Mesothelial cell of epicardium (in vitro differentiated cells): Measurements from ENCODE around the gene L3MBTL3. TPM values are rescaled to one million over a fixed set of nuclear protein-coding genes. Genes with fewer than 3 reads are reported as not detected.

ENCODE experiments used
- DNase-seq, 2 experiments: peaks; one replicate each; pipeline ENCODE4 v3.0.0; 2021; ENCODE audit warnings: low spot score in 2 of 2; ENCODE audit not compliant: unreplicated experiment in 2 of 2
- H3K27ac Mint-ChIP-seq: 2 replicates; pipeline ENCODE4 v1.8.0; 2021; ENCODE audit warnings: mixed read lengths
- H3K27me3 Mint-ChIP-seq: 2 replicates; pipeline ENCODE4 v1.8.0; 2021; ENCODE audit warnings: low read depth, mixed read lengths
- H3K36me3 Mint-ChIP-seq: 2 replicates; pipeline ENCODE4 v1.8.0; 2021; ENCODE audit warnings: mixed read lengths
- H3K4me1 Mint-ChIP-seq: 2 replicates; pipeline ENCODE4 v1.8.0; 2021; ENCODE audit warnings: mixed read lengths
- H3K4me3 Mint-ChIP-seq: 2 replicates; pipeline ENCODE4 v1.8.0; 2021; ENCODE audit warnings: mild to moderate bottlenecking, moderate library complexity, mixed read lengths
- H3K9me3 Mint-ChIP-seq: 2 replicates; pipeline ENCODE4 v1.8.0; 2021; ENCODE audit warnings: mixed read lengths
- total RNA-seq: library from RNA; stranded (reverse); gene quantifications from 3 replicates; pipeline ENCODE4 v1.2.1, GENCODE V29; 2021
- TF ChIP-seq, protein P1 (sequence below): fragments of 200-600 bp; sonication (generic); IDR thresholded peaks from one replicate; pipeline ENCODE4 v1.5.0; 2021; ENCODE audit warnings: antibody characterized with exemption; ENCODE audit not compliant: unreplicated experiment

The L3MBTL3 gene
- total RNA-seq, 1 donor from 2014 or later, result 35.8 TPM

DNA sequence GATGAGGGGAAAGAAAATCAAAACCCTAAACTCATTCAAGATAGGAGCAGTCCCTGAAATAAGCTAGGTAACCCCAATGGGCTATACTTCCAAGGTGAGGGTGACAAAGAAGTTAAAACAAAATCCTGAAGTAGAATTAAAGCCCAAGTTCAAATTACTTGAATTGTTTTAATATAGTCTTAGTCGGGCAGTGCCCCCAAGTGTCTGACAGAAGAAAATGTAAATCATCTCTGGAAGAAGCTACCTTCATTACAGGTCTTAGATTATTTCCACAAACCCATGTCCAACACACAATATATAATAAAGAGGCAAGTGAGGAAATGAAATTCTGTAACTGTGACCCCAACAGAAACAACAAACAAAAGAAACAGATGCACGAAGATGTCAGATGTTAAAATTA, 36.8 kb upstream of the L3MBTL3 start:
- Mint-ChIP-seq H3K27me3 (no peaks in the 10 kb centered on the region), H3K4me3 (no peak overlapping the region), H3K9me3 (peaks cover 16% of the 10 kb centered on the region), H3K27ac (no peak overlapping the region), H3K36me3 (no peaks in the 10 kb centered on the region), H3K4me1 (no peaks in the 10 kb centered on the region)
- TF ChIP-seq, protein P1, sequence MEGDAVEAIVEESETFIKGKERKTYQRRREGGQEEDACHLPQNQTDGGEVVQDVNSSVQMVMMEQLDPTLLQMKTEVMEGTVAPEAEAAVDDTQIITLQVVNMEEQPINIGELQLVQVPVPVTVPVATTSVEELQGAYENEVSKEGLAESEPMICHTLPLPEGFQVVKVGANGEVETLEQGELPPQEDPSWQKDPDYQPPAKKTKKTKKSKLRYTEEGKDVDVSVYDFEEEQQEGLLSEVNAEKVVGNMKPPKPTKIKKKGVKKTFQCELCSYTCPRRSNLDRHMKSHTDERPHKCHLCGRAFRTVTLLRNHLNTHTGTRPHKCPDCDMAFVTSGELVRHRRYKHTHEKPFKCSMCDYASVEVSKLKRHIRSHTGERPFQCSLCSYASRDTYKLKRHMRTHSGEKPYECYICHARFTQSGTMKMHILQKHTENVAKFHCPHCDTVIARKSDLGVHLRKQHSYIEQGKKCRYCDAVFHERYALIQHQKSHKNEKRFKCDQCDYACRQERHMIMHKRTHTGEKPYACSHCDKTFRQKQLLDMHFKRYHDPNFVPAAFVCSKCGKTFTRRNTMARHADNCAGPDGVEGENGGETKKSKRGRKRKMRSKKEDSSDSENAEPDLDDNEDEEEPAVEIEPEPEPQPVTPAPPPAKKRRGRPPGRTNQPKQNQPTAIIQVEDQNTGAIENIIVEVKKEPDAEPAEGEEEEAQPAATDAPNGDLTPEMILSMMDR, result no peak
- DNase-seq, result no peak

DNA sequence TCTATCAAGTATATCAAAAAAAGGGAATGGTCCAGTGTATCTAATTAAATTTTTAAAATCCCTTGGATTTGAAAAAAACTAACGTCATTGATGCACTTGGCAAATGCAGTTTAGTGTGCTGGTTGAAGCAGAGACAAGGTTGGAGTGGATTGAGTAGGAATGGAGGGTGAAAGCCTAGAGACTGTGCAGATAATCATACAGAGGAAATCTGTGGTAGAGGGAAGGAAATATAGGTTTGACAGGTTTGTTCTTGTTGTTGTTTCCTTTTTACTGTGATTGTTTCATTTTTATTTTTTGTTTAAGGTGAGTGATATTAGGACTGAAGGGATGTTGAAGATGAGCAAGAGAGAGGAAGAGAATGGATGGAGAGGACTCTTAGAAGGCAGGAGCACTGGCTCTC, 29.0 kb upstream of the L3MBTL3 start:
- TF ChIP-seq, protein P1, result no peak
- no peaks in the 10 kb centered on the region for H3K9me3 Mint-ChIP-seq
- H3K27ac Mint-ChIP-seq, result no peak overlapping the region
- H3K36me3 Mint-ChIP-seq, result no peaks in the 10 kb centered on the region
- no peak for DNase-seq
- no peak overlapping the region for H3K4me3 Mint-ChIP-seq
- H3K4me1 Mint-ChIP-seq, result no peaks in the 10 kb centered on the region
- no peaks in the 10 kb centered on the region for H3K27me3 Mint-ChIP-seq

DNA sequence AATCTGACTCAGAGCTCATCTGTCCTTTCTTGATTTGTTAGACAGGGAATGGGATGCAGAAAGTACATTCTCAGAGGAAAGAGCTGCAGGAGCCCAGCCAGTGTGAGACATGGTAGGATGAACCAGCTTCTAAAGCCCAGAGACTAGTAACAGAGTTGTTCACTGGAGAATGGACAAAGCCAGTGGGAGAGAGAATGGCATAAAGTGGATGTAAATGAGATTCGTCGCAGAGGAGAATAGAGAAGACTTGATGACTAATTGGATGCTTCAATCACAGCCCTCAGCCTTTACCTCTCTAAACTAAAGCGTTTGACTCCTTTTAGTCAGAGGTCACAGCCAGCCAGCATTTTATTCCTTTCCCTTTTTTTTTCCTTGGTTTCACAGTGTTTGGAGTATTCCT, 25.5 kb upstream of the L3MBTL3 start:
- no peak overlapping the region for H3K27ac Mint-ChIP-seq
- H3K9me3 Mint-ChIP-seq, result no peaks in the 10 kb centered on the region
- DNase-seq, result no peak
- TF ChIP-seq, protein P1, result no peak
- H3K27me3 Mint-ChIP-seq, result no peaks in the 10 kb centered on the region
- H3K36me3 Mint-ChIP-seq, result no peaks in the 10 kb centered on the region
- no peak overlapping the region for H3K4me3 Mint-ChIP-seq
- no peaks in the 10 kb centered on the region for H3K4me1 Mint-ChIP-seq

DNA sequence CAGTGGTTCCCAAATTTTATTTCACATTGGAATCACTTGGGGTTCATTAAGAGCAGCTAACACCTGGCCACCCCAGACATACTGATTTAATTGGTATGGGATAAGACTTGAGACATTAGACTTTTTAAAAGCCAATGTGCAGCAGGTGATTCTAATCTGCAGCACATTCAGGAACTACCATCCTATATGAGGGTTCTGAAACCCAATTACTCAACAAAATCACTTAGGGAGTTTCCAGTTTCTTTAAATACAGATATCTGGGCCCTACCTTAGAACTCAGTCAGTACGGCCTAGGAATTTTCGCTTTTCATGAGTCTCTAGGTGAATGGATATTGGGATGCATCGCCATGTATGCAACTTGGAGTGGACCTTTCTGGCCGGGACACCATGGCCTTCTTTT, 24.0 kb upstream of the L3MBTL3 start:
- Mint-ChIP-seq H3K4me1 (no peaks in the 10 kb centered on the region), H3K36me3 (no peaks in the 10 kb centered on the region), H3K4me3 (no peak overlapping the region), H3K27ac (no peak overlapping the region), H3K27me3 (no peaks in the 10 kb centered on the region), H3K9me3 (no peaks in the 10 kb centered on the region)
- no peak for DNase-seq
- TF ChIP-seq, protein P1, result no peak

DNA sequence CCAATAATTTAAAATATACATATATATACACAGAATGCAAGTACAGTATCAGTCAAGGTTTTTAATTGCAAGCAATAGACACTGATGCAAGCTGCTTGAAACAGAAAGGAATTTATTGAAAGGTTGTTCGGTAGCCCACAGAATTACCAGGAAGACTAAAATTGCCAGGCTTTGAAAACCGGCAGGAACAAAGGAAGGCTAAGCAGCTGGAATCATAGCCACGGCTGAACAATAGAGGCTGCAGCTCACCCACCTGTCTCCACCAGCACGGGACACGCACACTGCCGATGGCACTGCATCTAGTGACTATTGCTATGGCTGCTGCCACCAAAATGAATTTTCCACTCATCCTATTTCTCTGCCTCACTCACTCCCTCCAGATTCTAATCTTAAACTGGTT, 22.0 kb upstream of the L3MBTL3 start:
- Mint-ChIP-seq H3K9me3 (no peaks in the 10 kb centered on the region), H3K27me3 (no peaks in the 10 kb centered on the region)

More for the DNA sequence above, 22.0 kb upstream of the L3MBTL3 start:
- Mint-ChIP-seq H3K36me3 (no peaks in the 10 kb centered on the region), H3K4me1 (no peaks in the 10 kb centered on the region), H3K4me3 (no peak overlapping the region), H3K27ac (no peak overlapping the region)
- TF ChIP-seq, protein P1, result no peak
- DNase-seq, result no peak
